Parathyroid adenoma (tissue), 2 donors: ENCODE results near the gene RSPH1.

Experiments used
- H2AFZ ChIP-seq: fragments of 300-600 bp; sonication (generic); one replicate; pipeline ENCODE4 v1.7.0; 2017; ENCODE audit warnings: antibody characterized with exemption, mild to moderate bottlenecking
- H3K27ac ChIP-seq: fragments of 300-600 bp; sonication (generic); one replicate; pipeline ENCODE4 v1.7.0; 2017
- H3K27me3 ChIP-seq: fragments of 300-600 bp; sonication (generic); one replicate; pipeline ENCODE4 v1.7.0; 2017; ENCODE audit warnings: low read length; ENCODE audit not compliant: control insufficient read depth, insufficient read depth
- H3K36me3 ChIP-seq: fragments of 300-600 bp; sonication (generic); one replicate; pipeline ENCODE4 v1.7.0; 2017; ENCODE audit warnings: low read length; ENCODE audit not compliant: control insufficient read depth, insufficient read depth
- H3K4me1 ChIP-seq: fragments of 300-600 bp; sonication (generic); one replicate; pipeline ENCODE4 v1.7.0; 2017; ENCODE audit warnings: control low read depth
- H3K4me2 ChIP-seq: fragments of 300-600 bp; sonication (generic); one replicate; pipeline ENCODE4 v1.7.0; 2017; ENCODE audit warnings: low read length
- H3K4me3 ChIP-seq: fragments of 300-600 bp; sonication (generic); one replicate; pipeline ENCODE4 v1.7.0; 2017; ENCODE audit warnings: low read depth, low read length
- H3K79me2 ChIP-seq: fragments of 300-600 bp; sonication (generic); one replicate; pipeline ENCODE4 v1.7.0; 2017; ENCODE audit warnings: control low read depth
- H3K9ac ChIP-seq: fragments of 300-600 bp; sonication (generic); one replicate; pipeline ENCODE4 v1.7.0; 2017; ENCODE audit warnings: mild to moderate bottlenecking
- H3K9me3 ChIP-seq: fragments of 300-600 bp; sonication (generic); one replicate; pipeline ENCODE4 v1.7.0; 2017; ENCODE audit warnings: low read length; ENCODE audit not compliant: control insufficient read depth
- TF ChIP-seq, protein P1 (sequence below): fragments of 300-600 bp; sonication (generic); IDR thresholded peaks from one replicate; pipeline ENCODE4 v1.7.0; 2017; ENCODE audit warnings: antibody characterized with exemption, mild to moderate bottlenecking
- donor health status: primary hyperparathyroidism.

Gene RSPH1

GRCh38 chr21:42518215-42518614 lies 22.2 kb upstream of the RSPH1 start:
- peaks cover 3% of the 10 kb centered on the region for H3K79me2 ChIP-seq

DNA sequence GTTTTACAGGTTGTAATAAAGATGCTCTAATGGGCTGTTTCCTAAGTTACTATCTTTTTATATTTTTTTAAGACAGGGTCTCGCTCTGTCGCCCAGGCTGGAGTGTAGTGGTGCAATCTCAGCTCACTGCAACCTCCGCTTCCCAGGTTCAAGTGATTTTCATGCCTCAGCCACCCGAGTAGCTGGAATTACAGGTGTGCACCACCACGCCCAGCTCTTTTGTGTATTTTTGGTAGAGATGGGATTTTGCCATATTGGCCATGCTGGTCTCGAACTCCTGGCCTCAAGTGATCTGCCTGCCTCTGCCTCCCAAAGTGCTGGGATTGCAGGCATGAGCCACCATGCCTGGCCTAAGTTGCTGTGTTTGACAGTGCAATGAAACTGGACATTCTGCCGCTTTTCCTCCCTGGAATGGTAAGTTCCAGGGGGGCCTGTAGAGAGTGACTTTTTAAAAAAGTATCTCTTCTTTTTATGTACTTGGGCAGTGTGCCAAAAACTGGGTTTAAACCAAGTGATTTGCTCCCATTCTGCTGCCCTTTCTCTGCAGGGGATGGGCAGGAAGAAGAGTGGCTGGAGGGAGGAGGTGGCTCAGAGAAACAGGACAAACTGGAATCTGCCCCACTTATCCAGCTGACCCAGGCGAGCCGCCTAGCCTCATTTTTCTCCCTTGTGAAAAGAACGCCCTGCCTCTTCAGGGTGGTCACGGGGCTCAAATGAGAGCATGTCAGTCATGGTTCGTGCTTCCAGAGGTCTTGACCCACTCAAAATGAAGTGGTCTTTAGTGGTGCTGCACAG lies 19.9 kb upstream of the RSPH1 start:
- H2AFZ ChIP-seq: no peak overlapping the region
- H3K4me2 ChIP-seq: no peak overlapping the region
- H3K79me2 ChIP-seq: peaks cover 3% of the 10 kb centered on the region
- H3K36me3 ChIP-seq: no peaks in the 10 kb centered on the region
- no peaks in the 10 kb centered on the region for H3K4me1 ChIP-seq
- H3K27ac ChIP-seq: no peak overlapping the region
- H3K4me3 ChIP-seq: no peak overlapping the region
- no peak overlapping the region for H3K9ac ChIP-seq
- no peaks in the 10 kb centered on the region for H3K27me3 ChIP-seq
- H3K9me3 ChIP-seq: no peaks in the 10 kb centered on the region
- TF ChIP-seq, protein P1, sequence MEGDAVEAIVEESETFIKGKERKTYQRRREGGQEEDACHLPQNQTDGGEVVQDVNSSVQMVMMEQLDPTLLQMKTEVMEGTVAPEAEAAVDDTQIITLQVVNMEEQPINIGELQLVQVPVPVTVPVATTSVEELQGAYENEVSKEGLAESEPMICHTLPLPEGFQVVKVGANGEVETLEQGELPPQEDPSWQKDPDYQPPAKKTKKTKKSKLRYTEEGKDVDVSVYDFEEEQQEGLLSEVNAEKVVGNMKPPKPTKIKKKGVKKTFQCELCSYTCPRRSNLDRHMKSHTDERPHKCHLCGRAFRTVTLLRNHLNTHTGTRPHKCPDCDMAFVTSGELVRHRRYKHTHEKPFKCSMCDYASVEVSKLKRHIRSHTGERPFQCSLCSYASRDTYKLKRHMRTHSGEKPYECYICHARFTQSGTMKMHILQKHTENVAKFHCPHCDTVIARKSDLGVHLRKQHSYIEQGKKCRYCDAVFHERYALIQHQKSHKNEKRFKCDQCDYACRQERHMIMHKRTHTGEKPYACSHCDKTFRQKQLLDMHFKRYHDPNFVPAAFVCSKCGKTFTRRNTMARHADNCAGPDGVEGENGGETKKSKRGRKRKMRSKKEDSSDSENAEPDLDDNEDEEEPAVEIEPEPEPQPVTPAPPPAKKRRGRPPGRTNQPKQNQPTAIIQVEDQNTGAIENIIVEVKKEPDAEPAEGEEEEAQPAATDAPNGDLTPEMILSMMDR: no peak

More at GRCh38 chr21:42518215-42518614, 22.2 kb upstream of the RSPH1 start:
- Histone ChIP-seq H3K4me1 (no peaks in the 10 kb centered on the region), H3K4me3 (no peak overlapping the region), H3K27me3 (no peaks in the 10 kb centered on the region), H3K4me2 (no peak overlapping the region), H2AFZ (no peak overlapping the region), H3K9me3 (no peaks in the 10 kb centered on the region), H3K9ac (no peak overlapping the region), H3K36me3 (no peaks in the 10 kb centered on the region), H3K27ac (no peak overlapping the region)
- TF ChIP-seq, protein P1: no peak

DNA sequence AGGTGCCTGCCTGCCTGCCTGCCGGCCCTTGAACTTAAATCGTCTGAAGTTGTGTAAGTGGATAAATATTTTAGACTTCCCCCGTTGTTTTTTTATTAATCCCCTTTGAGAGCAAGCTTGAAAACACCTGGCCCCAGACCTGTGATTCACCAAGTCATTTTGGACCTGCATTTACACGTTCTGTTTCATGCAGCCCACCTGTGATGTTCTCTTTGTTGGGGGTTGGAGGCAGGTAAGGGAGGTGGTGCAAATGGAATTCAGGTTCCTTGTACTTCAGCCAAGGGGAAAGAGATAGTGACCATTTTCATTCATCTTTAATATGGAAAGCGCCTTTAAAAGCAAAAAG lies 18.8 kb upstream of the RSPH1 start:
- no peak overlapping the region for H3K27ac ChIP-seq

GRCh38 chr21:42513985-42514882 lies 18.2 kb upstream of the RSPH1 start:
- Histone ChIP-seq H3K27ac (peak overlapping the region; percentile 45), H3K4me3 (peak overlapping the region; percentile 70), H3K36me3 (no peaks in the 10 kb centered on the region), H3K9ac (no peak overlapping the region), H3K9me3 (no peaks in the 10 kb centered on the region), H2AFZ (peak overlapping the region; percentile 81), H3K4me2 (peak overlapping the region; percentile 92), H3K79me2 (peaks cover 3% of the 10 kb centered on the region), H3K4me1 (no peaks in the 10 kb centered on the region), H3K27me3 (no peaks in the 10 kb centered on the region)
- TF ChIP-seq, protein P1: no peak

More for the DNA sequence above, 18.8 kb upstream of the RSPH1 start:
- Histone ChIP-seq H3K27me3 (no peaks in the 10 kb centered on the region), H3K4me1 (no peaks in the 10 kb centered on the region), H3K9me3 (no peaks in the 10 kb centered on the region), H3K79me2 (peaks cover 3% of the 10 kb centered on the region), H2AFZ (no peak overlapping the region), H3K9ac (no peak overlapping the region), H3K4me2 (peak overlapping the region; percentile 92), H3K4me3 (peak overlapping the region; percentile 70), H3K36me3 (no peaks in the 10 kb centered on the region)
- TF ChIP-seq, protein P1: no peak
